Measurements from ENCODE around the gene DEPDC4. TPM values are rescaled to one million over a fixed set of nuclear protein-coding genes. Genes with fewer than 3 reads are reported as not detected.
"Not testable (repeated sequence)": the region's sequence is repeated elsewhere in the genome, so short reads cannot be mapped to it uniquely, and the experiment has no call there.

The DEPDC4 gene
- 2.1 TPM for polyA plus RNA-seq (2013)

DNA sequence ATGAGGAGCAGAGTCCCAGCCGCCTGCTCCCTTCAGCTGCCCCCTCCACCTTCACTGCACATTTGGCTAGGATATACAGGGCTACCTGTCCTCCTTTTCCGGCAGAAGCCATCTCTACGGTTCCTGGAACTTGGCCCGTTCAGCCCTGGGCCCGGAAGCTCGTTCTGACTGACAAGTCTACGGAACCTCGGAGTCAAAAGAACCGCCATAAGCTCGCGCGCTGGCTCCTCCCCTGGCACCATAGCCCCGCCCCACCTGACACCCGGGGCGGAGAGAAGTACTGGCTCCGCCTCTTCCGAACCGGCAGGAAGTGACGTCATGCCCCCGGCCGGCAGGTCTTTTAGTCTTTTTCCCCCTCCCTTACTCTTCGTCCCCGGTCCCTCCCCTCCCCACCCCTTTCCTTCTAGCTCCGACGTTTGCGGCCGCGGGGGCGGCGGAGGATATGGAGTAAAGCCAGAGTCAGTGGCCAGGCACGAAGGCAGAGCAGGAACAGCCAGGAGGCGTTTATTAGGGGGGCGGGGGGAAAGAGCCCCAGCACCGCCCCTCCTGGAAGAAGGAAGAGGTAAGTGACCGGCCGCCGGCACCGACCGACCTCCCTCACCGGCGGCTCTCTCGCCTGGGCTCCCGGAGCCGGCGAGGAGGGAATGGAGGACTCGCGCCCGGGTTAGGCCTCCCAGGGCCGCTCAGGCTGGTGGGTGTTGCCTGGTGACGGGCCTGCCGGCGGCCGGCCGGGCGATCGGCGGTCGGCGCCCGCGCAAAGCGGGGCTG is at the start of gene DEPDC4, which contains the start of gene SCYL2:
Gene DEPDC4 (minus strand): TSS at position 245 of the 768 bp plus-strand sequence. CDS start 3 bp downstream, at position 242.
Gene SCYL2 (plus strand): TSS at position 343 of the 768 bp plus-strand sequence. CDS start 15,794 bp downstream, outside the sequence.
- ChIA-PET CTCF (interaction anchor here (0.6 to 2.7 kb wide), 6 partner anchors 13 to 1541 kb away, joined by 3 to 15 read pairs (median 4); no protein-coding TSS in a partner anchor), POLR2A (interaction anchor here (0.6 to 0.9 kb wide), 2 partner anchors 10 to 18 kb away, joined by 3 read pairs; no protein-coding TSS in a partner anchor)
- Histone ChIP-seq H3K9me3 (ENCODE audit: control extremely low read depth in 1 of 5, control insufficient read depth in 4 of 5, insufficient read depth in 2 of 5, low read depth in 1 of 5, low read length in 4 of 5) (no peaks in the 10 kb centered on the region), H3K36me3 (ENCODE audit: control insufficient read depth in 4 of 4, insufficient read depth in 4 of 4, low read length in 3 of 4) (peaks cover 0 to 2% (median 0%) of the 10 kb centered on the region in 4 experiments), H3K27ac (ENCODE audit: insufficient read depth in 1 of 2, low read depth in 1 of 2, low read length in 2 of 2, poor library complexity in 1 of 2, severe bottlenecking in 2 of 2) (peak within 1 kb of the TSS; percentile 97 to 99), H3K4me1 (ENCODE audit: control extremely low read depth in 1 of 4, control insufficient read depth in 4 of 4, insufficient read depth in 4 of 4, low read length in 3 of 4) (peaks cover 15 to 42% (median 31%) of the 10 kb centered on the region in 4 experiments), H3K4me3 (ENCODE audit: control insufficient read depth in 1 of 7, extremely low read depth in 1 of 7, insufficient read depth in 4 of 7, low read depth in 2 of 7, low read length in 6 of 7) (peak within 1 kb of the TSS; percentile 92 to 98 (median 96)), H3K27me3 (replicated peaks in 2 of 5; ENCODE audit: control insufficient read depth in 4 of 5, insufficient read depth in 5 of 5, low read length in 4 of 5) (no peaks in the 10 kb centered on the region)
- DNase-seq: peak; percentile 97 to 98 (median 98)
- WGBS (ENCODE audit: insufficient coverage): 0% methylated on average over 42 of the region's 62 CpGs

DNA sequence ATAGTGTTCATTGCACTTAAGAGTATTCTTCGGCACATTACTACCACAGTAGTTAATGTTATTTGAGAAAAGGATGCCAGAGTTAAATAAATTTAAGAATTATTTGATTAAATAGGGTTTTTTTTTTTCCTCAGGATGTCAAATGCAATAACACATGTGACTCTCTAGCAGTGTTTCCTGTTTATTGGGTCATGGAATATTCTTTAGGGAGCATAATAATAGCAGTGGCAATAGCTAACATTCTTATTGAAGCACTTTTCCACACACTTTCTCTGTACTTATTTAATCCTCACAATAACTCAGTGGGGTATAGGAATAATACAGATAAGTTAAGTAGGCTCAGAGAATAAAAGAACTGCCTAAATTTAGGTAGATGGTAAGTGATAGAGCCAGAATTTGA is 44.4 kb upstream of the DEPDC4 start:
- Histone ChIP-seq H3K27me3 (replicated peaks in 2 of 5; ENCODE audit: control insufficient read depth in 4 of 5, insufficient read depth in 5 of 5, low read length in 4 of 5) (no peaks in the 10 kb centered on the region), H3K9me3 (ENCODE audit: control extremely low read depth in 1 of 5, control insufficient read depth in 4 of 5, insufficient read depth in 2 of 5, low read depth in 1 of 5, low read length in 4 of 5) (no peaks in the 10 kb centered on the region), H3K4me1 (ENCODE audit: control extremely low read depth in 1 of 4, control insufficient read depth in 4 of 4, insufficient read depth in 4 of 4, low read length in 3 of 4) (no peaks in the 10 kb centered on the region), H3K36me3 (ENCODE audit: control insufficient read depth in 4 of 4, insufficient read depth in 4 of 4, low read length in 3 of 4) (peaks cover 9 to 43% (median 23%) of the 10 kb centered on the region in 4 experiments), H3K4me3 (ENCODE audit: control insufficient read depth in 1 of 7, extremely low read depth in 1 of 7, insufficient read depth in 4 of 7, low read depth in 2 of 7, low read length in 6 of 7) (no peak overlapping the region), H3K27ac (ENCODE audit: insufficient read depth in 1 of 2, low read depth in 1 of 2, low read length in 2 of 2, poor library complexity in 1 of 2, severe bottlenecking in 2 of 2) (no peak overlapping the region)
- ChIA-PET CTCF (interaction anchor here (1.0 kb wide), 1 partner anchor 26 kb away, joined by 3 read pairs; no protein-coding TSS in a partner anchor), POLR2A (no interaction called here)
- no CpG with 5 or more reads among the region's 1 CpG for WGBS (ENCODE audit: insufficient coverage)
- no peak for DNase-seq

DNA sequence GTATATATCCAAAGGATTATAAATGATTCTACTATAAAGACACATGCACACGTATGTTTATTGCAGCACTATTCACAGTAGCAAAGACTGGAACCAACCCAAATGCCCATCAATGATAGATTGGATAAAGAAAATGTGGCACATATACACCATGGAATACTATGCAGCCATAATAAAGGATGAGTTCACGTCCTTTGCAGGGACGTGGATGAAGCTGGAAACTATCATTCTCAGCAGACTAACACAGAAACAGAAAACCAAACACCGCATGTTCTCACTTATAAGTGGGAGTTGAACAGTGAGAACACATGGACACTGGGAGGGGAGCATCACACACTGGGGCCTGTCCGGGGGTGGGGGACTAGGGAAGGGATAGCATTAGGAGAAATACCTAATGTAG is 41.3 kb upstream of the DEPDC4 start:
- CTCF ChIA-PET; DNase-seq; H3K4me1 ChIP-seq (ENCODE audit: control extremely low read depth in 1 of 4, control insufficient read depth in 4 of 4, insufficient read depth in 4 of 4, low read length in 3 of 4); H3K27me3 ChIP-seq (replicated peaks in 2 of 5; ENCODE audit: control insufficient read depth in 4 of 5, insufficient read depth in 5 of 5, low read length in 4 of 5); H3K4me3 ChIP-seq (ENCODE audit: control insufficient read depth in 1 of 7, extremely low read depth in 1 of 7, insufficient read depth in 4 of 7, low read depth in 2 of 7, low read length in 6 of 7); H3K27ac ChIP-seq (ENCODE audit: insufficient read depth in 1 of 2, low read depth in 1 of 2, low read length in 2 of 2, poor library complexity in 1 of 2, severe bottlenecking in 2 of 2); POLR2A ChIA-PET: not testable (repeated sequence)
- WGBS (ENCODE audit: insufficient coverage): no CpG with 5 or more reads among the region's 5 CpGs
- peaks cover 7 to 43% (median 19%) of the 10 kb centered on the region in 4 experiments for H3K36me3 ChIP-seq (ENCODE audit: control insufficient read depth in 4 of 4, insufficient read depth in 4 of 4, low read length in 3 of 4)
- H3K9me3 ChIP-seq (ENCODE audit: control extremely low read depth in 1 of 5, control insufficient read depth in 4 of 5, insufficient read depth in 2 of 5, low read depth in 1 of 5, low read length in 4 of 5): peaks cover 0 to 13% (median 8%) of the 10 kb centered on the region in 5 experiments

DNA sequence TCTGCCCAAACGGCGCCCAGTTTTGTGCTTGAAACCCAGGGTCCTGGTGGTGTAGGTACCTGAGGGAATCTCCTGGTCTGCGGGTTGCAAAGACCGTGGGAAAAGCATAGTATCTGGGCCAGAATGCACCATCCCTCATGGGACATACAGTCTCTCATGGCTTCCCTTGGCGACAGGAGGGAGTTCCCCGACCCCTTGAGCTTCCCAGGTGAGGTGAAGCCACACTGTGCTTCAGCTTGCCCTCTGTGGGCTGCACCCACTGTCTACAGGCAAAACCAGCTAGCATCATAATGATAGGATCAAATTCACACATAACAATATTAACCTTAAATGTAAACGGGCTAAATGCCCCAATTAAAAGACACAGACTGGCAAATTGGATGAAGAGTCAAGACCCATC is 37.5 kb upstream of the DEPDC4 start:
- not testable (repeated sequence) for DNase-seq
- peaks cover 11 to 51% (median 21%) of the 10 kb centered on the region in 4 experiments for H3K36me3 ChIP-seq (ENCODE audit: control insufficient read depth in 4 of 4, insufficient read depth in 4 of 4, low read length in 3 of 4)

DNA sequence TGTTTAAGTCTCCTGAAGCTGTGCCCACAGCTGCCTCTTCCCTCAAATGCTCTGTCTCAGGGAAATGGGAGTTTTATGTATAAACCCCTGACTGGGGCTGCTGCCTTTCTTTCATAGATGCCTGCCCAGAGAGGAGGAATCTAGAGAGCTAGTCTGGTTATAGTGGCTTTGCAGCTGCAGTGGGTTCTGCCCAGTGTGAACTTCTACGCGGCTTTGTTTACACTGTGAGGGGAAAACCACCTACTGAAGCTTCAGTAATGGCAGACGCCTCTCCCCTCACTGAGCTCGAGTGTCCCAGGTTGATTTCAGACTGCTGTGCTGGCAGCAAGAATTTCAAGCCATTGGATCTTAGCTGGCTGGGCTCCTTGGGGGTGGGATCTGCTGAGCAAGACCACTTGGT is 37.0 kb upstream of the DEPDC4 start:
- Histone ChIP-seq H3K4me1 (ENCODE audit: control extremely low read depth in 1 of 4, control insufficient read depth in 4 of 4, insufficient read depth in 4 of 4, low read length in 3 of 4) (no peaks in the 10 kb centered on the region), H3K36me3 (ENCODE audit: control insufficient read depth in 4 of 4, insufficient read depth in 4 of 4, low read length in 3 of 4) (peaks cover 15 to 54% (median 23%) of the 10 kb centered on the region in 4 experiments), H3K9me3 (ENCODE audit: control extremely low read depth in 1 of 5, control insufficient read depth in 4 of 5, insufficient read depth in 2 of 5, low read depth in 1 of 5, low read length in 4 of 5) (peaks cover 1 to 33% (median 15%) of the 10 kb centered on the region in 5 experiments), H3K27ac (ENCODE audit: insufficient read depth in 1 of 2, low read depth in 1 of 2, low read length in 2 of 2, poor library complexity in 1 of 2, severe bottlenecking in 2 of 2) (no peak overlapping the region), H3K27me3 (replicated peaks in 2 of 5; ENCODE audit: control insufficient read depth in 4 of 5, insufficient read depth in 5 of 5, low read length in 4 of 5) (no peaks in the 10 kb centered on the region), H3K4me3 (ENCODE audit: control insufficient read depth in 1 of 7, extremely low read depth in 1 of 7, insufficient read depth in 4 of 7, low read depth in 2 of 7, low read length in 6 of 7) (no peak overlapping the region)
- ChIA-PET CTCF (no interaction called here), POLR2A (no interaction called here)
- 97% methylated on average over 4 of the region's 4 CpGs for WGBS (ENCODE audit: insufficient coverage)
- DNase-seq: no peak

More for the DNA sequence above, 37.5 kb upstream of the DEPDC4 start:
- H3K27me3 ChIP-seq (replicated peaks in 2 of 5; ENCODE audit: control insufficient read depth in 4 of 5, insufficient read depth in 5 of 5, low read length in 4 of 5); H3K4me1 ChIP-seq (ENCODE audit: control extremely low read depth in 1 of 4, control insufficient read depth in 4 of 4, insufficient read depth in 4 of 4, low read length in 3 of 4); H3K27ac ChIP-seq (ENCODE audit: insufficient read depth in 1 of 2, low read depth in 1 of 2, low read length in 2 of 2, poor library complexity in 1 of 2, severe bottlenecking in 2 of 2); H3K4me3 ChIP-seq (ENCODE audit: control insufficient read depth in 1 of 7, extremely low read depth in 1 of 7, insufficient read depth in 4 of 7, low read depth in 2 of 7, low read length in 6 of 7); POLR2A ChIA-PET: not testable (repeated sequence)
- CTCF ChIA-PET: interaction anchor here (0.9 kb wide), 1 partner anchor 514 kb away, joined by 3 read pairs; no protein-coding TSS in a partner anchor
- 100% methylated on average over 3 of the region's 7 CpGs for WGBS (ENCODE audit: insufficient coverage)
- peaks cover 1 to 31% (median 15%) of the 10 kb centered on the region in 5 experiments for H3K9me3 ChIP-seq (ENCODE audit: control extremely low read depth in 1 of 5, control insufficient read depth in 4 of 5, insufficient read depth in 2 of 5, low read depth in 1 of 5, low read length in 4 of 5)

DNA sequence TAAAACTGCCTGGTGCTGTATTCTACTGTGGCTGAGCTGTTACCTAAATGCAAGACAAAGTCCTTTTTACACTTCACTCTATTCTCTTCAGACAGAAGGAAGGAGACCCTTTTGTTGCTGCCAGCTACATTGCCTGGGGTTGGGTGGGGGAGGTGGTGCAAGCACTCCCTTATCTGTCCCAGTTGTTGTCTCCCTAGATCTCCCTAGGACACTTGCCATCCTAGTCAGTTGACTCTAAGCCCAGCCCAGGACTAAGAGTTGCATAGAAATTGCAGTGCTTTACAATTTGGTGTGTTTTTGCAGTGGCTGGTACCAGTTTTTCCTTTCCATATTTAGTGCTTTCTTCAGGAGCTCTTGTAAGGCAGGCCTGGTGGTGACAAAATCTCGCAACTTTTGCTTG is 35.2 kb upstream of the DEPDC4 start:
- no peaks in the 10 kb centered on the region for H3K27me3 ChIP-seq (replicated peaks in 2 of 5; ENCODE audit: control insufficient read depth in 4 of 5, insufficient read depth in 5 of 5, low read length in 4 of 5)
- DNase-seq: no peak
- H3K4me1 ChIP-seq (ENCODE audit: control extremely low read depth in 1 of 4, control insufficient read depth in 4 of 4, insufficient read depth in 4 of 4, low read length in 3 of 4): no peaks in the 10 kb centered on the region
- ChIA-PET POLR2A (no interaction called here), CTCF (no interaction called here)
- H3K4me3 ChIP-seq (ENCODE audit: control insufficient read depth in 1 of 7, extremely low read depth in 1 of 7, insufficient read depth in 4 of 7, low read depth in 2 of 7, low read length in 6 of 7): no peak overlapping the region
- peaks cover 15 to 62% (median 25%) of the 10 kb centered on the region in 4 experiments for H3K36me3 ChIP-seq (ENCODE audit: control insufficient read depth in 4 of 4, insufficient read depth in 4 of 4, low read length in 3 of 4)
- H3K9me3 ChIP-seq (ENCODE audit: control extremely low read depth in 1 of 5, control insufficient read depth in 4 of 5, insufficient read depth in 2 of 5, low read depth in 1 of 5, low read length in 4 of 5): peaks cover 1 to 33% (median 15%) of the 10 kb centered on the region in 5 experiments
- no CpG with 5 or more reads among the region's 1 CpG for WGBS (ENCODE audit: insufficient coverage)
- H3K27ac ChIP-seq (ENCODE audit: insufficient read depth in 1 of 2, low read depth in 1 of 2, low read length in 2 of 2, poor library complexity in 1 of 2, severe bottlenecking in 2 of 2): no peak overlapping the region
